HG03521 (cell line): ENCODE results near the gene ATP5PD.

ENCODE experiments used
- ATAC-seq: cut with Tn5 transposase; IDR thresholded peaks from one replicate; pipeline ENCODE4 v1.9.1; 2021; ENCODE audit warnings: mild to moderate bottlenecking, moderate library complexity; ENCODE audit not compliant: unreplicated experiment

The ATP5PD gene

DNA sequence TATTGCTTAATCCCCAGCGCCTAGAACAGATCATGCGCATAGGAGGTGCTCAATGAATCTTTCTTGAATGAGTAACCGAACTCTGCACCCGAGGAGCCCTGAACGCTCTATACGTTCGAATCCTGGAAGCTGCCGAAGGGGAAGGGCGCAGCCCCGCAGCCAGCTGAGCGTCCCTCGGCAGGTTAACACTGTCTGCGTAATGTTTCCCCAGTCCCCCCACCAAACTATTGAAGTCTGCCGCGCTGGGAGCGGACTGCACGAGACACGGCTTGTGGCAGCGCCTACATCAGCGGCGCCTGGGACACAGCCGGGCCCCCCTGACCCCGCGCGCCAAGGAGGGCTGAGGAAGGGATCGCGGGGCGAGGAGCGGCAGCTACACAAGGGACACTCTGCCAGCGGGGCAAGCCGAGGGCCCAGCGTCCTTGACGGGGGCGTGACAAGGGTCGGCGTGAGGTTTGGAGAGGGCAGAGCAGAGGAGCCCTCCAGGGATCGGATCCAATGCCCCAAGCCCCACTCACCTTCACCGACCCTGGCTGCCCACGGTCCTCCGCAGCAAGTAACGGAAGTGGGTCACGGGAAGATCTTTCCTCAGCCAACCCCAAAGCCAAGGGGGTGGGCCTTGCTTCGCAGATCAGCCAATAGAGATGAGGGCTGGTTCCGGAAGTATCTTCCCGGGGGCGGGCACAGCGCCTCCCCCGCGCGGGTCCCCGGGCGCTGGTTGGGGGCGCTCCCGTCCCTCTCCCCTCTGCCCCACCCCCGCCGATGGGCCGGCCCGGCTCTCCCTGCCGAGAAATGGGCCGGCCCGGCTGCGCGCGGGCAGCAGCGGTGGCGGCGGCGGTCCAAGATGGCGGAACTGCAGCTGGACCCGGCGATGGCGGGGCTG lies at the start of gene ATP5PD, which contains the start of gene KCTD2:
TSS of gene ATP5PD (minus strand) at position 563 of the 883 bp plus-strand sequence. CDS start 4,319 bp downstream, outside the sequence.
TSS of gene KCTD2 (plus strand) at position 819 of the 883 bp plus-strand sequence. CDS start at position 845, 26 bp downstream.
- ATAC-seq: peak; percentile 95

DNA sequence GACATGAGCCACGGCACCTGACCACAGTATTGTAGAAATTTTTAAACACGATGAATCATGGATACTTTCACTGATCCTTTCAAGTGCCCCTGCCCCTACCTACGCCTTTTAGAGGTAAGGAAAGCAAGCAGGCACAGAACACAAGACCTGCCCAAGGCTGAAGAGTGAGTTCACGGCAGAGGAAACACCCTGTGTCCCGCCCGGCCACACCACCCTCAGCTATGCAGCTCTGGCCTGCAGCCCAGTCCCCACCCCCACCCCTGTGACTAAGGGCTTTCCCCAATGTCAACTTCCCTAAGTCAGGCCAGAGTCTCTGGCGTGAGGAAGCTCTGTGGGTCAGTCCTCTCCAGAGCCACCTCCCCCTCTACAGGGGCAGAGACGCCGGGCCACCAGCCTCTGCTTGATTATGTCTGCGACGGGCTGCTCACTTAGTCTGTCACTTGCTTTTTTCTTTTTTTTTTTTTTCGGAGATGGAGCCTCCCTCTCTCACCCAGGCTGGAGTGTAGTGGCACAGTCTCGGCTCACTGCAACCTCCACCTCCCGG lies 49.4 kb upstream of the ATP5PD start:
- ATAC-seq: no peak

DNA sequence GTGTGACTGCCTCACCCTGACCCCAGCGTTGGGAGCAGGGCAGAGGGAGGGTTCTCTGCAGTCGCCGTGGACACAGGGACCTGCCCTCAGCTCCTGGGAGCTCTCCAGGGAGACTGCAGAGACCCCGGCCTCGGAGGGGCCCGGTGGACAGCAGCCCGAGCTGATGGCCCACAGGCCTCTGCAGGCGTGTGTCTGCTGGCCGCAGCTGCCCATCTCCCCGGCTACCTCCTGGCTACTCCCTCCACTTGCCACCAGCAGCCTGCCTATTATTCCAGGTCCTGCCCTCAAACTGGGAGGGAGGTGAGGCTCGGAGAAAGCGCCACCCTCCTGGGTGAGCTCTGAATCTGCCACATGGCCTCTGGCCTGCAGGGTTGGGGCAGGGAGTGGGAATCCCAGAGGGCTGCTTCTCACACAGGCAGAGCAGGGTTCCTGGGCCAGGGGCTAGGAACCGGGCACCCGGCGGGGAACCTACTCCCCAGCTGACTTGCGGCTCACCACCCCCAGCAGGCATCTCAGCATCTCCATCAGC lies 48.2 kb upstream of the ATP5PD start:
- ATAC-seq: no peak

DNA sequence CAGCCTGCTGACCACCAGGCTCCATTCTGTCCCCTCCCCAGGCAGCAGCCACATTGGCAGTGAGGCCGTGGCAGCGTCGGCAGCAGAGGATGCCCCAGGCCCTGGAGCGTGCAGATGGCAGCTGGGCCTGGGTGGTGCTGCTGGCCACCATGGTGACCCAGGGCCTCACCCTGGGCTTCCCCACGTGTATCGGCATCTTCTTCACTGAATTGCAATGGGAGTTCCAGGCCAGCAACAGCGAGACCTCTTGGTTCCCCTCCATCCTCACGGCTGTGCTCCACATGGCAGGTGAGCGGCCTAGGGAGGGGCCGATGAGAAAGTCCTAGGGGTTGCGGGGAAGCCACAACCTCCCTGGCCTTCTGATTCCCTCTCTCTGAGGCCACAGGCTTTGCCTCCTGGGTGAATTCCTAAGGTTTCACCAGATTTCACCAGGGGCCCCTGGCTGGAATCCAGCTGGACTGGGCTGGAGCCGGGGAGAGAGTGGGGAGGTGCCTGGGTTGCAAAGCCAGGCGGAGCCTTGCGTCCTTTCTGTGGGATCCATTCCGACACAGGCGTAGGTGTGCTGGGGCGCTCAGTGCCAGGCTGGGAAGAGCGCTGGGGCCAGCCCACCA lies 46.9 kb upstream of the ATP5PD start:
- no peak for ATAC-seq

DNA sequence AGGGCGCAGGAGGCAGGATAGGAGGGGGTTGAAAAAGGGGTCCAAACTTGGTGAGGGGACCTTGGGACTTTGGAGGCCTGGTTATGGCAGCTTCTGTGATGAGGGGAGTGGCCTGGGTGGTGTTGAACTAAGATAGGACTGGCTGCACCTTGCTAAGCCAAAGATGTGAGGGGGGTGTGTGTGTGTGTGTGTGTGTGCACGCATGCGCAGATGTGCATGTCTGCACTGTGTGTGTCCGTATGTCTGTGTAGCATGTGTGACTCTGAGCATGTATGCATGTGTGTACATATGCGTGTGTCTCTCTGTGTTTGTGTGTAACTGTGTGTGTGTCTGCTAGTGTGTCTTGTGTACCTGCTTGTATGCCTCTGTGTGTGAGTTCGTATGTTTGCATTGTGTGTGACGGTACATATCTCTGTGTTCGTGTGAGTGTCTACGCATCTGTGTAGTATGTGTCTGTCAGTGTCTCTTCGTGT lies 45.1 kb upstream of the ATP5PD start:
- no peak for ATAC-seq

DNA sequence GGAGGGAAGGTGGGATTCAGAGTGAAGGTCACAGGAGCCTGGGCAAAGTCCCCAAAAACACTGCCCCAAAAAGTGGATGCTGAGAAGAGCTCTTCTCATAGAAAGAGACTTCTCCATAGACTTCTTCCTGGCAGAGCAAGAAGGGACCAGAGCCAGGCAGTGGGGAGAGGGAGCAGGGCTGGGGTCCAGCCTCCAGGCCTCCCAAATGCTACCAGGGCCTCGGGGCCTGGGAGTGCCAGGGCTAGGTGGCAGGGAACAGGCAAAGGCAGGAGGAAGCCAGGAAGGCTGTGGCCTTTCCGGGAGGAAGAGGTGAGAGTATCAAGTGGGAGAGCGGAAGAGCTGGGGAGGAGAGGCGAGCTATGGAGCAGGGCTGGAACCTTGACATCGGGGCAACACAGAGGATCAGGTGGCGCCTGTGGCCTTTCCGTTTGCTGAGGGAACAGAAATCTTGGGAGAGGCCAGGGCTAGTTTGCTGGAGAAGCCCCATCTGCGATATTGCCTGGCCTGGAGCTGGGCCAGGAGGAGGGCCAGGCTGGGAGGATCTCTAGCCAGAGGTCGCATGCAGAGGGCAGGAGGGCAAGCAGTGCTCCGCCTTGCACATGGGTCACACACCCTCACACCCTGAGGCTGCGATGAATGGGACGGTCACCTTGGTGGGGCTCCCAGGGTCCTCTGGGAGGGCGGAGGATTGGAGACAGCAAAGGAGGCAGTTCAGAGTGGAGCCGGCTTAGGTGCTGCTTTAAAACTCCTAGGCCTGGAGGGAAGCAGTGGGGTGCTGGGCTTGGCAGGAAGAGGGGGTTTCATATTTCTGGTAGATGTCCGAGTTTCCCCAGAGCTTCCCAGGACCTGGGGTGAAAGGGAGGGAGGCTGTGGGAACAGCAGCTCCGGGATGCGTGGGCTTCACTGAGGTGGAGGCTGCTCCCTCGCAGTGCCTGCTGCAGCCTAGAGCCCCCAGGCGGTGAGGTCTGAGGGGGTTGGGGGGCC lies 44.4 kb upstream of the ATP5PD start:
- no peak for ATAC-seq

DNA sequence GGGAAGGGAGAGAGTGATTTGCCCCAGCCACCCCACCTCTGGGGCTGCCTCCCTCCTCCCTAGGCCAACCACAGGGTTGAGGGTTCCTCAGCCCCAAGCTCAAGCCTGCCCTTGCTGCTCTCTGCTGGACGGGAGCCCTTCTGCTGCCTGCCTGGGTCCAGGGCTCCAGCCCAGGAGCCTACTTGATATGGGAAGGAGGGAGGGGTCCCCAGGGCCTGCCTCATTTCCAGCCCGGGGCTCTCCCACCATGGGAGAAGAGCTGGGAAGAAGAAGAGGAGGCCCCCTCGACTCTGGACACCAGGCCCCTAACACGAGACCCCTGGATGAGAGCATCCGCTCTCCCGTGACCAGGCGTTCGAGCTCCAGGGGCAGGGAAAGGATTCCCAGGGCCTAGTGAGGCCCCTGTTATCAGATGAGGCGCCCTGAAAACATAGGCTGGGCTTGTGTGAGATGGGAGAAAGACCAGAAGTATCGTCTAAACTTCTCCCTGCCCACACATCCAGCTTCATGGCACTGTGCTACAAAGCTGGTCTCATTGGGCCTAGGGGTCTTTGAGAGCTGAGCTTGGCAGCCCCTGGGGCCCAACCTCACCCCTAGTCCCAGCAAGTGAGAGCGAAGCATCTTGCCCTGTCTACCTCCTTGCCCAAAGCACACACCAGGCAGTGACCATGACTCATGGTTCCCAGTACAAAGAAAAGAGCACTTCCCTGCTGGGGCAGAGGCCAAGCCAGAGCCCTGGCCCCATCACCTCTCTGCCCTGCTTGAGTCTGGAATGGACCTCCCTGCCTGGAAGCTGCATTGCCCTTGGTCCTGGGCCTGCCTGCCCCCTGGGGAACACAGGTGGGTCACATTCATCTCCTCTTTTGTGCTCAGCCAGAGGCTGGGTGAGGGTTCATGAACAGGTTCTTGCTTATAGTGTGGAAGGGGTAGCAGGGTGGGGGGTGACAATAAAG lies 42.0 kb upstream of the ATP5PD start:
- no peak for ATAC-seq

DNA sequence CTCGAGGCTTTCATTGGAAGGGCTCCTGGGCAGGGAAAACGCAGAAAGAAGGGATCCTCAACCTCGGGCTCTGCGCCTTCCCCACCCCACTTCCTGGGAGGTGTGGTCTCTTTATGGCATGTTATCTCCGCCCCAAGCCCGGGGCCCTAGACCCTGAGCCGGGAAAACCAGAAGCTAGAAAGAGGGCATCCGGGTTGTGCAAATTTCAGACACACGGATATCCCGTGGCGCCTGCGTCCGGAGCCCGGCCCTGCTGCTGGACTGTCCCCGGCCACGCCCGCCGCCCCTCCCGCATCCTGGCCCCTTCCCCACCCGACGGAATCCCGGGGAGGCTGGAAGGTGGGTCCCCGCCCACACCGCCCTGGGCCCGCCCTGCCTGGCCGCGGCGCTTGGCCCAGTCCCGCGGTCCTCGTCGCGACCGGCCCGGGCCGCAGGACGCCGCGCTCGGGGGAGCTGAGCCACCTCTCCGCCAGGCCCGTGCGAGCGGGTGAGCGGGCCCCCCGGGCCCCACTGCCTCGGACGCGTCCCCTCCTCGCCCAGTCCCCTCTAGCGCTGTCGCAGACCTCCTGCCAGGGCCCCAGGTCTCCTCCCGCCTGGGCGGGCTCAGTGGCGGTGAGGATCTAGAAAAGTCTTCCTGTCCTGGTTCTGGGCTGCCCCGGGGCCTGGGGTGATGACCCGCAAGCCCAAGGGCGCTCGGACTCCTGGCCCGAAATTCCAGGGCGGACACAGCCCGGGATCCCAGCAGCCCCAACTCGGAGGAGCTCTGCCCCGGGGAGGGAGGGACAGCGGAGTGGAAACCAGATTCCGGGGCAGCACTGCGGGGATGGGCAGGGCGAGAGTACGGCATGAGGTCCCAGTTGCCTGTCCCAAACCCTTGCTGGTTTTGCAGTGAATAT lies 41.0 kb upstream of the ATP5PD start, which contains the start of gene SLC16A5:
TSS of gene SLC16A5 (plus strand) at position 397 of the 896 bp plus-strand sequence. CDS start 5,683 bp downstream, outside the sequence.
- no peak for ATAC-seq

DNA sequence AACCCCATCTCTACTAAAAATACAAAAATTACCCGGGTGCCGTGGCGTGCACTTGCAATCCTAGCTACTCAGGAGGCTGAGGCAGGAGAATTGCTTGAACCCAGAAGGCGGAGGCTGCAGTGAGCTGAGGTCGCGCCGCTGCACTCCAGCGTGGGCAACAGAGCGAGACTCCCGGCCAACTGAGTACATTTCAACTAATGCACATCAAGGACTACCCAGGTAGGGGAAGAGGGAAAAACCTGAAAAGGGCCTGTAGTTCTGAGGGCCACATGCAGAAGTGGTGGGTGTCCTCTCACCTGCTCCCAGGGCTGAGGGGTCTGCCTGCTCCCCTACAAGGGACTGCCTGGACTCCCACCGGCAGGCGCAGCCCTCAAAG lies 40.4 kb upstream of the ATP5PD start:
- ATAC-seq: no peak

DNA sequence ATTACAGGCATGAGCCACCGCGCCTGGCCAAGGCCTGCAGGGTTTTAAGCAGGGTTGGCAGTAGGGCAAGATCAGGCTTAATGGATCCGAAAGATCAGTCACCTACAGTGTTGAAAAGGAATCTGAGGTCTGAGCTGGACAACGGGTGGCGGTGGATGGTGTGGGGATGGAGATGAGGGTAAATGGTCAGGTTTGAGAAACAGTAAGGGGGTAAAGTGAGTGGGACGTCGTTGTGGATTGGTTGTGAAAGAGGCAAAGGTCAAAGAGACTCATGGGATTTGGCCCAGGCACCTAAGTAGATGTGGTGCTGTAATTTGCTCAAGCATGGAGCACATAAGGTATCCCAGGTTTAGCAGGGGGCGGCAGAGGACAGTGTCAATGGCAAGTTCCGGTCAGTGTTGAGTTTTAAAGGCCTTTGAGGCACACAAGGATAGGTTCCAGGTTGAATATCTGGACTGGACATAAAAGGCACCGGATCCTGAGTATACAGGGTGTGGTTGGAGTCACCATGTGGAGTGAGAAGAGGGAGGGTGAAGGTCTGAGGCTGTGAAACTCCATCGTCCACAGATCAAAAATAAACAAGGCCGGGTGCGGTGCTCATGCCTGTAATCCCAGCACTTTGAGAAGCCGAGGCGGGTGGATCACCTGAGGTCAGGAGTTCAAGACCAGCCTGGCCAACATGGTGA lies 39.9 kb upstream of the ATP5PD start:
- ATAC-seq: no peak

DNA sequence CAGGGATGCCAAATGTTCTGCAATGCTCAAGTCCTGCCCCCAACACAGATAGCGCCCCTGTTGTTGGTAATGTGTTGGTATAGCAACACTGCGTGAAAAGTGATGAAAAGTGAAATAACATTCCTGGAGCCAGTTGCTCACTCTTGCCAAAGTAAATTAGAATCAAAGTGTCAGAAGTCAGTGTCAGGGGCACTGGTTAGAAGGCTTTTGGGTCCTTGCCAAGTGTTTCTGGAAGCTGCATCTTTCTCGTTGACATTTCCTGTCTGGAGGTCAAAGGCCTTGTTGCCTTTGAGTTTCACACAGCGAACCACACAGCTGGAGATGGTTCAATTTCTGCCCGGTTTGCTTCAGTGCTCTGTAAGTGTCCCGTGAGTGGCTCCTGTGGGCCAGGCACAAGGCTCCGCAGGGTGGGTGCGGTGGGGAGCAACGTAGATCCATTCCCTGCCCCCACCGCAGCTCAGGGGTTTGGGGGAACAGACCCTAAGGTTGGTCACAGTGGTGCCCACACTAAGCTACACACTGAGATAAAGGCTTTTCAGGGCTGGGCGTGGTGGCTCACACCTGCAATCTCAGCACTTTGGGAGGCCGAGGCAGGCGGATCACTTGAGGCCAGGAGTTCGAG lies 37.4 kb upstream of the ATP5PD start:
- ATAC-seq: no peak

DNA sequence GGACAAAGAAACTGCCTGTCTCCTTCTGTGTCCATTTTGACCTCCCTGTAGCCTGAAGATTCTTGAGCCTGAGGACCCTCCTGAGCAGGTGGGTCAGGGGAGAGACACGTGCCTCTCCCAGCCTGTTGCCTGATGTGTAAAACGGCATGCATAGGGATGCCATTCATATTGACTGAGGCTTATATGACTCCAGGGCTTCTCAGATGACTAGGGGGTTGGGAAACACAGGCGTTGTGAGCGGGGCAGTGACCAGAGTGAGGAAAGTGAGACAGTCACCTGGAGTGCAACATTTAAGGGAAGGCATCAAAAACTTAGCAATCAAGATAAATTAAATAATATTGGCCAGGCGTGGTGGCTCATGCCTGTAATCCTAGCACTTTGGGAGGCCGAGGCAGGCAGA lies 35.9 kb upstream of the ATP5PD start:
- no peak for ATAC-seq

DNA sequence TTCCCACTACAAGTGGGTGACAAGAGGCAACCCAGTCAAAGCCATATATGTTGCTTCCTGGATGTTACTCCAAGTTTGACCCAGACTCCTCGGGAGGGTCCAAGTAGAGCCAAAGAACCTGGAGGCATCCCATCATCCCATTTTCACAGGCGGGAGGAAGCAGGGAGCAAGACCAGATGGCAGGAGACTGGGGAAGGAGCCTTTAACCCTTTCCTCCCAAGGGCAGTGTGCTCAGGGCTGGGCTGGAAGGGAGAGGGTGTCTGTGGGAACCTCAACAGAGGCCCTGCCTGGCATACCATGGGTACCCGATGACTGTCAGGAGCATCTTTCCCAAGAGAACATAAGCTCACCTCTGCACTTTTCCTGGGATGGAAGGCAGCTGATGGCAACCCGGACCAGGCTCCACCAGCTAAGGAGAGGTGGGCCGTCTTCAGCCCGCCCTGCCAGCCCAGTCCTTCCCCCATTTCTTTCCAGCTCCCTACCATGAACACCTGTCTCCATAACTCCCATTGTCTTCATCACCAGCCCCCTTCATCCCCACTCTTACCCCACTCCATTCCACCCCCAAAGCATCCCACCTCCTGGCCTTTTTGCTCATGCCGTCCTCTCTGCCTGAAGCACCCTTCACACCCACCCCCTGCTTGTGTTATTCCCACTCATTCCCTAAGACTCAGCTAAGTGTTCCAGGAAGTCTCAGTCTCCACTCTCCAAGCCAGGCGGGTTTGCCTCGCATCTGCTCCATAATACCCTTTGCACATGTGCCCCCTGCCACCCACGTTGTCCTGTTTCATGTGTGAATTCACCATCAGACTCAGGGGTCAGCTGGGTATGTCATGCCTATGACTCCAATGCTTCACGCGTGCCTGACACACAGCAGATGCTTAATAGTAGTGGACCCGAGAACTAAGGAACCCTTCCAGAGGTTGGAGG lies 35.1 kb upstream of the ATP5PD start:
- no peak for ATAC-seq

DNA sequence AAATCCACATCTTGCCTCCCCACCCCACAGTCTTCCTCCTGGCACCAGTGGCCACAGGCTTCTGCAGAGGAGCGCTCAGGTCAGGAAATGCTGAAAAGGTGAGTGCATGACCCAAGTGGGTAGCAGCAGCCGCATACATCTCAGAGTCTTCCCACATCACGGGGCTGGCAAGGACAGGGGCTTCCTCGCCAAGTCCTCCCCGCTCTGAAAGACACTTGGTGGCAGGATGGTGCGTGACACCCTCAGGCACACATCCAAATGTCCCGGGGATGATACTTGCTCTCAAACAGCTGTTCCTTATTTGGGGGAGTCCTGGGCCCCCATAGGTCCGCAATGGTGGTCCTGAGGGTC lies 32.2 kb upstream of the ATP5PD start:
- no peak for ATAC-seq

DNA sequence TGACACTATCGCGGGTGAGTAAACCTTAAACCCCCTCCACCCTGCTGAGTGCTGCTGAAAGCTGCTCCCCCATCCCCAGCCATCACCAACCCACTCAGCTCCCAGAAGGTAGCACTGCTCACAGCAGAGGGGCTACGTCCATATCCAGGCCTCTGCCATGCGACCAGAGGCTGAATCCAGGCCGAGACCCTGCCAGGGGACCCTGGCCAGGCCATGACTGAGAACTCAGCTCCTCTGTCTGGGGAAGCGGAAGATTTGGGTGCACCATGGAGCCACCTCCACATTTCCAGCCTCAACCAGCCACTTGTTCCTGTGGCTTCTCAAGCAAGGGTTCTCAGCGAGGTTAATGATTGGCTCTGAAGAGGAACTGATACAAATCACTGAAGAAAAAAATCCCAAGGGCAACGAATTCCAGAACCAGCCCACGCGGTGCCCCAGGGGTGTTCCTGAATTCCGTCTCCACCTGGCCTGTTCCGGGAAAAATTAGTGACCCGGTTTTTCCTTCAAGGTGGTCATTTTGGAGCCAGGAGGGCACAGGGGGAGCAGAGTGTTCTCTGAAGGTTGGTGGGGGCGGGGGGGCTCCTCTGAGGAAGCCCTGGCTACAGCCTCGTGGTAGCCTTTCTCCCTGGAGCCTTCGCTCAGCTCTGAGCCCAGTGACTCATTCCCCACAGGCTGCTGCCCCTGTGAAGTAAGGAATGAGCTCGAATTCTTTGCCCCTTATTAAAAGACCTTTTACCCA lies 31.7 kb upstream of the ATP5PD start:
- no peak for ATAC-seq
